HepG2 (cell line): Measurements from ENCODE around the gene ZBTB1.

Experiments used
- ATM ChIP-seq: fragments of 450-650 bp; IDR thresholded peaks from 2 replicates; pipeline ENCODE4 v1.7.1; 2017; ENCODE audit warnings: mild to moderate bottlenecking, borderline replicate concordance
- EZH2 ChIP-seq: conservative IDR thresholded peaks from 2 replicates; pipeline ENCODE4 v1.6.1; 2012; ENCODE audit warnings: mild to moderate bottlenecking, low read depth, low read length, moderate library complexity
- FOXP1 ChIP-seq, 2 experiments: fragments of 450-650 bp in 1 of 2; IDR thresholded peaks; 2 replicates each; pipeline ENCODE4 v1.6.1; 2017 to 2018; ENCODE audit warnings: antibody characterized with exemption in 1 of 2
- HNRNPL ChIP-seq: fragments of 200-400 bp; formaldehyde crosslinking; IDR thresholded peaks from 2 replicates; pipeline ENCODE4 v1.6.1; 2017; ENCODE audit warnings: mild to moderate bottlenecking, low read depth, low read length
- YY1 ChIP-seq: IDR thresholded peaks from 2 replicates; pipeline ENCODE4 v1.6.1; 2011; ENCODE audit warnings: low read length, low read depth, moderate library complexity, mild to moderate bottlenecking; ENCODE audit not compliant: insufficient read depth, insufficient replicate concordance
- ZNF317 ChIP-seq: sonication (generic); formaldehyde crosslinking; IDR thresholded peaks from 2 replicates; pipeline ENCODE4 v1.5.0; 2020; ENCODE audit warnings: mild to moderate bottlenecking, missing genetic modification reagents
- TF ChIP-seq, protein P1 (sequence below): sonication (generic); formaldehyde crosslinking; IDR thresholded peaks from 2 replicates; pipeline ENCODE4 v1.4.0; 2020; ENCODE audit warnings: mild to moderate bottlenecking, missing genetic modification reagents
- TF ChIP-seq, protein P2 (sequence below): sonication (generic); formaldehyde crosslinking; IDR thresholded peaks from 2 replicates; pipeline ENCODE4 v1.5.1; 2020; ENCODE audit warnings: mild to moderate bottlenecking, missing genetic modification reagents, moderate library complexity

DNA sequence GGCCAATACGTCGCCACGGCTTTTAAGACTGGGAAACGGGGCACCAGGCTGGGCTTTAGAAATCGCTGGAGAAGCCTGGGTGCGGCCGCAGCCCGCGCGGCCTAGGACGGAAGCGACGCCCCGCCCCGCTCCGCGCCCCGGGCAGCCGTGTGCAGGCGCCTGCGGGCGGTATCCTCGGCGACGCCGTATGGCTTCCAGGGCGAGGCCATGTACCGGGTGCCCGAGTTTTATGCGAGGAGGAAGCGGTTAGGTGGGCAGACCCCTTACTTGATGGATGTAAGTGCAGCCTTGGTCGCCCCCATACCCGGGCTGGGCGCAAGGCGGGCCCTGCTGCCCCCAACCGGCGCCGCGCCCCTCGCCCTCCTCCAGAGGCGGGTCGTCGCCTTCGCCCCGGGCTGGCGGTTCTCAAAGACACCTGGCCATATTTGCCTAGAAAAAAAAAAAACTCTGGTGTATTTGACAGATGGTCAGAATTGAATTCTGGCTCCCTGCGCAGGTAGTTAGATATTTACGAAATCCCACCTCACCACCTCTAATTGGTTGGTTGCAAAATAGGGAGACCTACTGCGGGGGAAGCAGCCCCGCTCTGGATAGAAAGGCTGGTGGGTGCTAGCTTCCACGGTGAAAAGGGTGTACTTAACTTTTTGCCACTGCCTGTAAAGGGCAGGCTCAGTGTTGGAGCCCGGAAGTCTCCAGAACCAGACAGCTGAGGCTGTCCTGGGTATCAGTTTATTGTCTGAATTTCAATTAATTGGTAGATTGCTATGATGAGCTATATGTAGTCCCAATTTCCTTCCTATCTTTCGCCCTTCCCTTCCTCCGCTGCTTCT lies 45.4 kb downstream of the ZBTB1 start, which contains the start of gene PPP1R36:
- no peak for TF ChIP-seq HNRNPL
- no peak for TF ChIP-seq EZH2
- TF ChIP-seq, protein P1, sequence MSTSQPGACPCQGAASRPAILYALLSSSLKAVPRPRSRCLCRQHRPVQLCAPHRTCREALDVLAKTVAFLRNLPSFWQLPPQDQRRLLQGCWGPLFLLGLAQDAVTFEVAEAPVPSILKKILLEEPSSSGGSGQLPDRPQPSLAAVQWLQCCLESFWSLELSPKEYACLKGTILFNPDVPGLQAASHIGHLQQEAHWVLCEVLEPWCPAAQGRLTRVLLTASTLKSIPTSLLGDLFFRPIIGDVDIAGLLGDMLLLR, result no peak
- TF ChIP-seq, protein P2, sequence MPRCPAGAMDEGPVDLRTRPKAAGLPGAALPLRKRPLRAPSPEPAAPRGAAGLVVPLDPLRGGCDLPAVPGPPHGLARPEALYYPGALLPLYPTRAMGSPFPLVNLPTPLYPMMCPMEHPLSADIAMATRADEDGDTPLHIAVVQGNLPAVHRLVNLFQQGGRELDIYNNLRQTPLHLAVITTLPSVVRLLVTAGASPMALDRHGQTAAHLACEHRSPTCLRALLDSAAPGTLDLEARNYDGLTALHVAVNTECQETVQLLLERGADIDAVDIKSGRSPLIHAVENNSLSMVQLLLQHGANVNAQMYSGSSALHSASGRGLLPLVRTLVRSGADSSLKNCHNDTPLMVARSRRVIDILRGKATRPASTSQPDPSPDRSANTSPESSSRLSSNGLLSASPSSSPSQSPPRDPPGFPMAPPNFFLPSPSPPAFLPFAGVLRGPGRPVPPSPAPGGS (CRISPR knock-in tag), result no peak
- no peak for TF ChIP-seq ZNF317
- no peak for TF ChIP-seq ATM
- no peak for TF ChIP-seq FOXP1 (IDR thresholded peaks at IDR 0.05)
- TF ChIP-seq FOXP1 (CRISPR knock-in tag; IDR thresholded peaks at IDR 0.05), result no peak
- no peak for TF ChIP-seq YY1
